NCI-H446 treated with DMSO at 0.1 percent for 48 hours (cell line): ENCODE data around the gene MAOA.
"Not testable (repeated sequence)": the region's sequence is repeated elsewhere in the genome, so short reads cannot be mapped to it uniquely, and the experiment has no call there.

Experiments
- DNase-seq: peaks from one replicate; lab custom pipeline; 2025; lab: John Stamatoyannopoulos, UW

The MAOA gene

GRCh38 chrX:43717161-43717560 is 61.1 kb downstream of the MAOA start:
- no peak for DNase-seq

DNA sequence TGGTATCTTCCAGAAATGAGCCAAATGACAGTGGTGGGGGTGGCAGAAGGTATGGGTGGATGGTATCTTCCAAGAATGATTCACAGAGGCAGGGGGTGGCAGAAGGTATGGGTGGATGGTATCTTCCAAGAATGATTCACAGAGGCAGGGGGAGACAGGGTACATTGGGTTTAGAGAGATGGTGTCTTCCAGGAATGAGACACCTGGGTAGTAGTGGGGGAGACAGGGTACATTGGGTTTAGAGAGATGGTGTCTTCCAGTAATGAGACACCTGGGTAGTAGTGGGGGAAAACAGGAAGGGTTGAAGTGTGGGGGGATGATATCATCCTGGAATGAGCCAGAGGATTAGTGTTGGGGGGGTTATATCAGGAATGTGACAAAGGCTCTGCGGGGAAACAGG is 62.0 kb downstream of the MAOA start:
- no peak for DNase-seq

- DNase-seq = no peak
Observed at GRCh38 chrX:43718546-43718945, 62.4 kb downstream of the MAOA start.

GRCh38 chrX:43718956-43719355 is 62.9 kb downstream of the MAOA start:
- no peak for DNase-seq

DNA sequence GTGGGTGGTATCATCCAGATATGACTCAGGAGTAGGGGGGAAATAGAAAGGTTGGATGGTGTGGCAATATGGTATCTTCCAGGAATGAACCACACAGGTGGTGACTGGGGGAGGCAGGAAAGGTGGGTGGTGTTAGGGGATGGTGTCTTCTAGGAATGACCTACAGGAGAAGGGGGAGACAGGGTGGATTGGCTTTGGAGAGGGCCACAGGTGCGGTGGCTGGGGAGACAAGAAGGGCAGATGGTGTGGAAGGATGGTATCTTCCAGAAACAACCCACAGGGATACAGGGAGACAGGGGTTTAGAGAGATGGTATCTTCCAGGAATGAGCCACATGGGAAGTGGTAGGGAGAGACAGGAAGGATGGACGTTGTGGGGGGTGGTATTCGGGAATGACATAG is 64.0 kb downstream of the MAOA start:
- DNase-seq = no peak

- no peak for DNase-seq
Observed at GRCh38 chrX:43720961-43721360, 64.9 kb downstream of the MAOA start.

GRCh38 chrX:43725227-43725626 is 69.1 kb downstream of the MAOA start:
- DNase-seq = not testable (repeated sequence)

DNA sequence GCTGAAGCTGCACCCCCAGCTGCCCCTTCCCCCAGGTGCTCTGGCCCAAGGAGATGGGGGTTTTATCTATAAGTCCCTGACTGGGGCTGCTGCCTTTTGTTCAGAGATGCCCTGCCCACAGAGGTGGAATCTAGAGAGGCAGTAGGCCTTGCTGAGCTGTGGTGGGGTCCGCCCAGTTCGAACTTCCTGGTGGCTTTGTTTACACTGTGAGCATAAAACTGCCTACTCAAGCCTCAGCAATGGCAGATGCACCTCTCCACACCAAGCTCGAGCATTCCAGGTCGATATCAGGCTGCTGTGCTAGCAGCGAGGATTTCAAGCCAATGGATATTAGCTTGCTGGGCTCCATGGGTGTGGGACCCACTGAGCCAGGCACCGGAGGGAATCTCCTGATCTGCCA is 71.2 kb downstream of the MAOA start:
- DNase-seq = not testable (repeated sequence)

DNA sequence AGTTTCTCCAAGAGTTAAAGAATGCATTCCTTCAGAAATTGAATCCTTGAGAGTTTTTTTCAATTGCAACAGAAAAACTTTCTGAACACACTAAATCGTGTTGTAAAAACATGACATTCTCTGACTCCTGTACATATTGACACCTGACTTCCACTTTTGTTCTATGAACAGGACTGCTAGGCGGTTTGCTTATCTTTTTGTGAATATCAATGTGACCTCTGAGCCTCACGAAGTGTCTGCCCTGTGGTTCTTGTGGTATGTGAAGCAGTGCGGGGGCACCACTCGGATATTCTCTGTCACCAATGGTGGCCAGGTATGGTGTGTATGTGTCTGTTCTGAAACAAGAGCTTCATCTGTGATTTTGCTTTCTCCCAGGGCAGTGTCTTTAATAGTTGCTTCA is 71.9 kb downstream of the MAOA start:
- DNase-seq = no peak

DNA sequence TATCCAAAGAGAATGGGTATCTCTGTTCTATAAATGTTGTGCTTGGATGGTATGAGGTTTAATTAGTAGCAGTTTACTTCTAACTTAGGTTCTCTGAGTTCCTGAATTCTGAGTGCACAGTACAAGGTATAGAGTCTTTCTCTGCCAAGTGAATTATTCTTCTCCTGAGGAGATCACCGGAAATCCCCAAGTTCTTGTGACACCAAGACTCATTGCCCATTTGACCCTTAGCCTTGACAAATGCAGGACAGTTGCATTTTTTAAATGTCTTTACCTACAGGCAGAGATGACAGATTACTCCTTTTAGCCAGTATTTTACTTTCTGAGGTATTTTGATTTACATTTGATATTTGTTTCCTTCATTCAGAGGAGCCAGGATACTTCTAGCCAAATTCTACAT is 72.9 kb downstream of the MAOA start:
- no peak for DNase-seq

DNA sequence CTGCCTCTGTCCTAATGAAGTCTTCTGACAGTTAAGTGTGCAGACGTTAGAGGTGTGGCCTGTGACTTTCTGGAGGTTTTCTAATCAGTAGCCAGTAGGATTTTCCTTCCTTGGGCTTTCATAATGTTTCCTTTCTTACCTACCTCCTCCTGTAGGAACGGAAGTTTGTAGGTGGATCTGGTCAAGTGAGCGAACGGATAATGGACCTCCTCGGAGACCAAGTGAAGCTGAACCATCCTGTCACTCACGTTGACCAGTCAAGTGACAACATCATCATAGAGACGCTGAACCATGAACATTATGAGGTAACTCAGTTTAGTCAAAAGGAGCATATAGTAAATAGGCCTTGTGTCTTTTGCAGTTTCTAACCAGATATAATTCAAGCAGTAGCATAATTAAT is 75.0 kb downstream of the MAOA start:
- no peak for DNase-seq

- DNase-seq = no peak
Observed at GRCh38 chrX:43733699-43734098, 77.6 kb downstream of the MAOA start.

- no peak for DNase-seq
Observed at GRCh38 chrX:43734444-43734843, 78.3 kb downstream of the MAOA start.

GRCh38 chrX:43735534-43735933 is 79.4 kb downstream of the MAOA start:
- no peak for DNase-seq

- DNase-seq = no peak
Observed at GRCh38 chrX:43735957-43736356, 79.9 kb downstream of the MAOA start.

- no peak for DNase-seq
Observed at GRCh38 chrX:43741843-43742573, 85.9 kb downstream of the MAOA start.

- DNase-seq = no peak
Observed at GRCh38 chrX:43743100-43743822, 87.2 kb downstream of the MAOA start.

DNA sequence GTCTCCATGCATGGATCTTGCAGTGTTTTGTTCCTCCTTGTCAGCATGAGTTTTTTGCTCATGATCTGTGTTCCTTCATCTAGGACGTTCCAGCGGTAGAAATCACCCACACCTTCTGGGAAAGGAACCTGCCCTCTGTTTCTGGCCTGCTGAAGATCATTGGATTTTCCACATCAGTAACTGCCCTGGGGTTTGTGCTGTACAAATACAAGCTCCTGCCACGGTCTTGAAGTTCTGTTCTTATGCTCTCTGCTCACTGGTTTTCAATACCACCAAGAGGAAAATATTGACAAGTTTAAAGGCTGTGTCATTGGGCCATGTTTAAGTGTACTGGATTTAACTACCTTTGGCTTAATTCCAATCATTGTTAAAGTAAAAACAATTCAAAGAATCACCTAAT is 88.2 kb downstream of the MAOA start:
- DNase-seq = no peak

DNA sequence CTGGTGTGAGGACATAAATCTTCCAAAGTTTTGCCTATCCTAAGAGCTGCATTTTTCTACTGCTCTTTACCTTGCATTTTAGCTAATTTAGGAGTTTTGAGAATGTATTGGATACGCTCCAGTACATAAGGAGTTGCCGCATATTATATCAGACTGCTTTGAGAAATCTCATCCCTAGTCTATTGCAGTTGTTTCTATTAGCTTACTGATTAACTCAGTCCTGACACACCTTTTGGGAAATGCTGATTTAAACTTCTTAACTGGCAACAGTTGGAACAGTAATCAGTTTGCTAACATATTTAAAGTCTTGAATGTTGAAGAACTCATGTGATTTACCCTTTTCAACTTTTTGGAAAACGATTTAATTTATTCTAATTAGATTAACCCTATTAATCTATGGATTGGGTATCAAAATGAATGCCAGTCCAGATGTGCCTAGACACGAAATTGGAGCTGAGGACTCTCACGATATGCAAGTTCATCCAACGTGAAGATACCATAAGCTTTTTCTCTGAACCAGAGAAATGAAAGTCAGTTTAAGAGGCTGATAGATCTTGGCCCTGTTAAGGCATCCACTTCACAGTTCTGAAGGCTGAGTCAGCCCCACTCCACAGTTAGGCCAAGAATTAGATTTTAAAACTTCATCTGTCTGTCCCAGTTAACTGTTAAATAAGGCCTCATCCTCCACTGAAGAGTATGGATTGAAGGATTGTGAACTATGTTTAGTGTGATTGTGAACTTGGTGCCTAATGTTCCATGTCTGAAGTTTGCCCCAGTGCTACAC is 90.0 kb downstream of the MAOA start:
- DNase-seq = no peak

- DNase-seq = no peak
Observed at GRCh38 chrX:43747476-43747875, 91.4 kb downstream of the MAOA start.

GRCh38 chrX:43750248-43750676 is 94.2 kb downstream of the MAOA start:
- DNase-seq = peak; percentile 51

- no peak for DNase-seq
Observed at GRCh38 chrX:43753637-43754036, 97.5 kb downstream of the MAOA start.

DNA sequence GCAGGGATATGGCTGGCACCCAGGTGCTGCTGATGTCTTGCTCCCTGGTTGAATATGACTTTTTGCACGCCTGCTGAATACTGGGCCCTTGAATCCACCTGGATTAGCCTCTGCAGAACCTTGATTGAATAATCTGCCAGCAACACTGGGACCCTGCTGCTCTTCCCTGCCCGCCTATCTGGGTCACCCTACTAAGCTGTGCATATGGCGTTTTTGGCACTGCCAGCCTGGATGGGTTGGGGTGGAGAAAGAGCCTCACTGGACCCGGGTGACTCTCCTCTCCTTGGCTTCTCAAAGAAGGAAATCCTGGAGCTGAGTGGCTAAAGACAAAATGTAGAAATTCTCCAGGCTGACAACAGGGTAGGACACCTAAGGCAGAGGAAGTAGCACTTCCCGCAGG is 100.0 kb downstream of the MAOA start:
- no peak for DNase-seq
